Sciatic nerve (tissue), 2 donors: Measurements from ENCODE around the gene TTLL5. TPM values are rescaled to one million over a fixed set of nuclear protein-coding genes. Genes with fewer than 3 reads are reported as not detected.

ENCODE experiments used
- ATAC-seq: fragments of 200-7000 bp; cut with Tn5 transposase; one replicate; pipeline ENCODE4 v1.9.1; 2020; ENCODE audit warnings: mild to moderate bottlenecking, moderate library complexity
- DNase-seq: peaks from one replicate; pipeline ENCODE4 v3.0.0-alpha.2; 2020; ENCODE audit warnings: low spot score
- intact Hi-C: fragments of 100-400 bp; cut with DNase I; formaldehyde crosslinking; loops from one replicate; pipeline ENCODE4 v1.14.2; 2022
- total RNA-seq: library from RNA; stranded (reverse); fragmentation: NEBNext Ultra II Directional; extraction: Animal tissue kit (Norgen Biotek cat#: 25700); gene quantifications from one replicate; pipeline ENCODE4 v1.2.1, GENCODE V29; 2021
- donor health status: DM: no; HTN: no; CAD: no.
- donor health status: DM: no; HTN: no; CAD: no.

TTLL5 gene
- total RNA-seq, 1 donor from 2014 or later = 44.0 TPM

DNA sequence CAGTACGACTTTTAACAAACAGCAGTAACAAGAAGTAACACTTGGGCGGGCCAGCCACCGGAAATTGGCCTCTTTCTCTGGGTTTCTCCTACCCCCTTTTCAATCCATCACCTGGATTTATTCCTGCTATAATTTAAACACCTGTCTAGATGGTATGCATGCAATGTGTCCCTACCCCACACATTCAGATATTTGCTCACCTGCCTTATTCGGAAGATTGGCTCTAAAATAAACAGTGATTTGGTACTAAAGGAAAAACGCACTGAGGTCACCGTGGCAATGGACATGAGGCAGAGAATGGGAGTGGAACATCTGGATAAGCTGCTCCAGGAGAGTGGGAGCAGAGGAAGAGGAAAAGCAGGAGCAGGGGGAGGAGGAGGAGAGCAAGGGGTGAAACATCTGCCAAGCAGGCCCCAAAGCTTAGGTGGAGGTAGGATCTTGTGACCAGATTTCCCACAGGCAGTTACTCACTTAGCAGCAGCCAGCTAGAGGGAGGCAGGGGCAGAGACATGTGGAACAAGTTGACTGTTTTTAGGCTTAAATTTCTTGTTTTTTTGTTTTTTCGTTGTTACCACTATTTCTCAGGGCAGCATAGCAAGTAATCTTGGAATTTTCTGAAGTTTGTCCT lies 150.9 kb downstream of the TTLL5 start:
- intact Hi-C loops = no loop called here
- DNase-seq (no peak), ATAC-seq (peak; percentile 38)

DNA sequence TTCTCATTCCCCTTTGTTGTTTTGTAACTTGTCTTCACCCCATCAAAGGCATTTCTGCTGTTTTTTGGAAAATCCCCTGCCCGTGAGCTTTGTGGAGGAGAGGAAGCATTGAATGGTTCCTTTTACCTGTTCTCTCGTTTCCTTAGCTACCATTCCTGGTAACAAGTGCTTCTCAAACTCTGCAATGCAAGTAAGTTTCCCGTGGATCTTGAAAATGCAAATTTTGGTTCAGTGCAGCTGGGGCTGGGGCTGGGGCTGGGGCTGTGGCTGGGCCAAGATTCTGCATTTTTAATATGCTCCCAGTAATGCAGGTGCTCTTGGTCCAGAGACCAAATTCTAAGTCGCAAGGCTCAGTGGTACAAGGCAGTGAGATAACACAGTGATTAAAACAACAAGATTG lies 151.6 kb downstream of the TTLL5 start:
- DNase-seq (no peak), ATAC-seq (no peak)
- intact Hi-C loops = no loop called here

GRCh38 chr14:75820761-75821160 lies 159.7 kb downstream of the TTLL5 start:
- DNase-seq (no peak), ATAC-seq (no peak)
- intact Hi-C loops = no loop called here

- no peak for ATAC-seq
- intact Hi-C loops = no loop called here
- DNase-seq = no peak
Measured at GRCh38 chr14:75821831-75822521, 160.9 kb downstream of the TTLL5 start.

- ATAC-seq (peak; percentile 52), DNase-seq (no peak)
- intact Hi-C loops = no loop called here
Measured at GRCh38 chr14:75822522-75823141, 161.6 kb downstream of the TTLL5 start.

- no peak for DNase-seq
- intact Hi-C loops = no loop called here
- peak; percentile 58 for ATAC-seq
Measured at GRCh38 chr14:75823334-75823733, 162.3 kb downstream of the TTLL5 start.

DNA sequence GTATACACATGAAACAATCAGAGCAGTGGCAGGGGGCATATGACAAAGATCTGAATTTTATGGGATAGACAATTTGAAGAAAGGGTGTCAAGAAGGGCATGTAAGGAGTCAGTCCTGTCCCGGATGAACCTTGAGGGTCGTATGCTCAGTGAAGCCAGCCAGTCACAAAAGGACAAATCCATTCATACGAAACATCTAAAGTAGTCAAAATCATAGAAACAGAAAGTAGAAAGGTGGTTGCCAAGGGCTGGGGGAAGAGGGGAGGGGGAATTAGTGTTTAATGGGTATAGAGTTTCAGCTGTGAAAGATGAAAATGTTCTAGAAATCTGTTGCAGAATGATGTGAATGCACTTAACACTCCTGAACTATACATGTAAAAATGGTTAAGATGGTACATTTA lies 163.3 kb downstream of the TTLL5 start:
- ATAC-seq (no peak), DNase-seq (no peak)
- intact Hi-C loops = no loop called here

DNA sequence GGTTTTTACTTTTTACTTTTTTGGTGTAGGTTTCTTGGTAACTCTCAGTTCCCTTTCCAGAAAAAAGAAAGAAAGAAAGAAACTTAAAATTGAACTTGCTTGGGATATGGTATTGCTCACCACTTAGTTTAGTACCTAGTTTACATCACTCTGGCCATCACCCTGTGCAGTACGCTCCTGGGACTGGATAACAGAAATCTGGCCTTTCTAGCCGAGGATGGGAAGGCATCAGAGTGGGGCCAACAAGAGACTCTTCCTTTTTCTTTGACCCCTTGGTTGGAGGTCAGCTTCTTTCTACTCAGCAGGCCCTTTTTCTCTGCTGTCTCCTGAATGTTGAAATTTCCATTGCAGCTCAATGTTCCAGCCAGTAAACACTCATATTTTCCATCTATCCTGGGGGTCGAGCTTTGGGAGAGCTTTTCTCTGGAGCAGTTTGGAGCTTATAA lies 164.1 kb downstream of the TTLL5 start:
- DNase-seq (no peak), ATAC-seq (peak; percentile 86)
- intact Hi-C loops = no loop called here

DNA sequence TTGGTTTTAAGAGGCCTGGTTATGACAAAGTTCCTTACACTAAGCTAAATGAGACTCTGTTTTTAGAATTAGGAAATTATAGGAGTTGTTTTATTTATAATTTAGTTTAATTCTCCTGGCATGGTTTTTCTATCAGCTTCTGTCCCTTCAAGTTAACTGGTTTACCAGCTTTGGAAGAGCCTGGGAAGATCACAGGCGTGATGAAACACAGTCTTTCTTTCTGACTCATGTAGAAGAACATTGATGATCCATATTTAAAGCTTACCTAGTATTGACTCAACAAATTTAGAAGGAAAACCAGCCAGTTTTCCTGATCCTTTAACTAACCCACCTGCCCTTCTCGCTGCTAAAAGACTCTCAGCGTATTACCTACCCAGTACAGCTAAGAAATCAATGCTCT lies 165.6 kb downstream of the TTLL5 start:
- DNase-seq = no peak
- ATAC-seq = no peak
- intact Hi-C loops = no loop called here

GRCh38 chr14:75827331-75827730 lies 166.3 kb downstream of the TTLL5 start:
- intact Hi-C loops = no loop called here
- no peak for ATAC-seq
- DNase-seq = no peak

- intact Hi-C loops = no loop called here
- ATAC-seq = no peak
- no peak for DNase-seq
Measured at GRCh38 chr14:75829316-75829715, 168.3 kb downstream of the TTLL5 start.

DNA sequence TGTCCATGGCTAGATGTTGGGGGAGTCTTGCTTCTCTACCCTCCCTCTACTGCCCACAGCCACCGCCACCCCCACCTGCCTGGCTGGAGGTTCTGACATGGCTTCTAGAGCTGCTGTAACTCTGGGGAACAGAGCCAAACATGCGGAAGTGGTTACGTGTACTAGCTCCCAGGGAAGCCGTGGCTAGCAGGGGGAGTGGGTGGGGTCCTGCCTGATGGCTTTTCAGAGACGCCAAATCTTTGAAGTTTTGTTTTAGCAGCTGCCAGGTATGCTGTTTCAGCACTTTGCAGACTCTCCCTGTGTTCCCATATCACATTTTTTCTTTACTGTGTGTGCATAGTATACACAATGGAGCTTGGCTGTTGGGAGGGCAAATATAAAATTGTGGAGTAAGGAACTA lies 170.4 kb downstream of the TTLL5 start:
- intact Hi-C loops = no loop called here
- DNase-seq (peak; percentile 77), ATAC-seq (peak; percentile 93)

- intact Hi-C loops = no loop called here
- ATAC-seq (peak; percentile 36), DNase-seq (no peak)
Measured at GRCh38 chr14:75831952-75832351, 170.9 kb downstream of the TTLL5 start.

DNA sequence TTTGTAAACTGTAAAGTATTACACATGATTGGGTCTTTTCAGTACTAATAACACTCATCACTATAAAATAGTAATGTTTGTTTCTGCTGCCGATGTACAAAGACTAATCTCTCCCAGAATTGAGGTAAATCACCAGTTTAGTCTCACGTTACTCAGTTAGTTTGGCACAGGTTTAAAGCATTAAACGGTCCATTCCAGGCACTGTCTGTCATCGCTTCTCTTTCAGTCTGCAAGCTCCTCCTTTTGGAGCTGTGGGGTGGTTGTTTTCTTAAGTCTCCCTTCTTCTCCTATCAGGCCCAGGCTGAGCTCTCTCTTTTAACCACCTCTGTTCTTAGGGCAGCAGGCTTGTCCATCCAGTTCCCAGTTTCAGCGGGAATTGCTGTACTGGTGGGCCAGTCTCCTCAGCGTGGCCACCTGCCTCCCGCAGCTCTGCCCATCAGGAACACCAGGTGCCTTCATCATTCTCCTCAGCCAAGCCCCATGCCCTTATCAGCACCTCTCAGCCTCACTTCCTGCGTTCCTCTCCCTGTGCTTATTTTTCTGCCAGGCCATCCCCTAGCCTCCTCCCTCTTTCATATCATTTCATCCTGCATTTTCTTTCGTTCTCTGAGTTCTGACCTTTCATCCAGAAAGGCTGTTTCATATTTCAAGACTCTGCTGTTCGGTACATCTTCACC lies 171.7 kb downstream of the TTLL5 start:
- intact Hi-C loops = no loop called here
- DNase-seq (no peak), ATAC-seq (peak; percentile 69)

- ATAC-seq (no peak), DNase-seq (no peak)
- intact Hi-C loops = no loop called here
Measured at GRCh38 chr14:75833326-75834020, 172.4 kb downstream of the TTLL5 start.

DNA sequence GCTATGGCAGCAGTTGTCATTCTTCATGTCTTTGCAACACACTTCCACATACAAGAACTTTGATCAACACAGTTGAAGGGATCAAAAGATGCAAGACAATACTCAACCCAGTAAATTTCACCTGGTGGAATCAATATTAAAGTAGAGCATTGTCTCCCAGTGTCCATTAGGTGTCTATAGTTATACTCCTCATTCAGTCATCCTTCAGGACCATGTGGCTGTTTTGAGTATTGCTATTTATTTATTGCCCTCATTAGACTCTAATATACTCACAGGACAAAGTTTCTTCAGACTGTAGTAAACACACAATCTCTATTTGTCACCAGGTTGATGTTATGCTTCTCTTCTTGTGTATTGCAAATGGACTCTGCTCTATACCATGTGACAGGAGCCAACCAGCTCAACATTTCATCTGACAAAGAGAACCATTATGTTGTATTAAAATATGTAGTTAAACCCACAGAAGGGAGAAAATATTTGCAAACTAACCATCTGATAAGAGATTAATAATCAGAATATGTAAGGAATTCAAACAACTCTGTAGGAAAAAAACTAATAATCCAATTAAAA lies 174.2 kb downstream of the TTLL5 start:
- no peak for ATAC-seq
- DNase-seq = no peak
- intact Hi-C loops = no loop called here

DNA sequence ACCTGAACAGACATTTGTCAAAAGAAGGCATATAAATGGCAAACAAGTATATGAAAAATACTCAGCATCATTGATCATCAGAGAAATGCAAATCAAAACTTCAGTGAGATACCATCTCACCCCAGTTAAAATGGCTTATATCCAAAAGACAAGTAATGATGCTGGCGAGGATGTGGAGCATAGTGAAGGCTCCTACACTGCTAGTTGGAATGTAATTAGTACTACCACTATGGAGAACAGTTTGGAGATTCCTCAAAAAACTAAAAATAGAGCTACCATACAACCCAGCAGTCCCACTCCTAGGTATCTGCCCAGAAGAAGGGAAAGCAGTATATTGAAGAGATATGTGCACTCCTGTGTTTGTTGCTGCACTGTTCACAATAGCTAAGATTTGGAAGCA lies 174.7 kb downstream of the TTLL5 start:
- DNase-seq = no peak
- ATAC-seq = no peak
- intact Hi-C loops = no loop called here

DNA sequence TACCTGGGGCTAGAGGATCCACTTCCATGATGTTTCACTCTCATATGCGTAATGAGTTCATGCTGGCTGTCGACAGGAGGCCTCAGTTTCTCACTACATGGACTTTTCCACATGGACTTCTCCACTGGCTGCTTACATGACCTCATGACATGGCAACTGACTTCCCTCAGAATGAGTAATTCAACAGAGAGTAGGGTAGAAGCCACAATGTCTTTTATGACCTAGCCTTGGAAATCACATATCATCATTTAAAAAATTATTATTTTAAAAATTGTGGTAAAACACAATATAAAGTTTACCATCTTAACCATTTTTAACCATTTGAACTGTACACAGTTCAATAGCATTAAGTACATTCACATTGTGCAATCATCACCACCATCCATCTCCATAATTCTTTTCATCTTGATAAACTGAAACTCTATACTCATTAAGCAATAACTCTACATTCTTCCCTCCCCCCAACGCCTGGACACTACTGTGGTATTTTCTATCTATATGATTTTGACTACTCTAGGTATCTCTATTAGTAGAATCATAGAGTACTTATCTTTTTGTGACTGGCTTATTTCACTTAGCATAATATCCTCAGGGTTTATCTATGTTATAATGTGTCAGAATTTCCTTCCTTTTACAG lies 176.2 kb downstream of the TTLL5 start:
- intact Hi-C loops = no loop called here
- no peak for DNase-seq
- ATAC-seq = no peak

DNA sequence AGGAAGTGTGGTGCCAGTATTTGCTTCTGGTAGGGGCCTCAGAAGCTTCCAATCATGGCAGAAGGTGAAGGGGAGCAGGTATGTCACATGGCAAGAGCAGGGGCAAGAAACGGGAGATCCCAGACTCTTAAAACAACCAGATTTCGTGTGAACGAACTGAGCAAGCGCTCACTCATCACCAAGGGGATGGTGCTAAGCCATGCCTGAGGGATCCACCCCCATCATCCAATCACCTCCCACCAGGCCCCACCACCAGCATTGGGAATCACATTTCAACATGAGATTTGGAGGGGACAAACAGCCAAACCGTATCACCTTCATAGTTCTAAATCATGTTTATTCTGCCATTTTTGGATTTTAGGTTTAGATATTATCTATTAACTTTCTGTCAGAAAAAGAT lies 179.9 kb downstream of the TTLL5 start:
- intact Hi-C loops = no loop called here

More for the DNA sequence above, 179.9 kb downstream of the TTLL5 start:
- no peak for DNase-seq
- ATAC-seq = no peak
